Mesothelial cell of epicardium (in vitro differentiated cells): ENCODE results near the gene STAT3. TPM values are rescaled to one million over a fixed set of nuclear protein-coding genes. Genes with fewer than 3 reads are reported as not detected.

Experiments used
- DNase-seq, 2 experiments: peaks; one replicate each; pipeline ENCODE4 v3.0.0; 2021; ENCODE audit warnings: low spot score in 2 of 2; ENCODE audit not compliant: unreplicated experiment in 2 of 2
- H3K27ac Mint-ChIP-seq: 2 replicates; pipeline ENCODE4 v1.8.0; 2021; ENCODE audit warnings: mixed read lengths
- H3K27me3 Mint-ChIP-seq: 2 replicates; pipeline ENCODE4 v1.8.0; 2021; ENCODE audit warnings: low read depth, mixed read lengths
- H3K36me3 Mint-ChIP-seq: 2 replicates; pipeline ENCODE4 v1.8.0; 2021; ENCODE audit warnings: mixed read lengths
- H3K4me1 Mint-ChIP-seq: 2 replicates; pipeline ENCODE4 v1.8.0; 2021; ENCODE audit warnings: mixed read lengths
- H3K4me3 Mint-ChIP-seq: 2 replicates; pipeline ENCODE4 v1.8.0; 2021; ENCODE audit warnings: mild to moderate bottlenecking, moderate library complexity, mixed read lengths
- H3K9me3 Mint-ChIP-seq: 2 replicates; pipeline ENCODE4 v1.8.0; 2021; ENCODE audit warnings: mixed read lengths
- CTCF ChIP-seq: fragments of 200-600 bp; sonication (generic); IDR thresholded peaks from one replicate; pipeline ENCODE4 v1.5.0; 2021; ENCODE audit warnings: antibody characterized with exemption; ENCODE audit not compliant: unreplicated experiment
- total RNA-seq: library from RNA; stranded (reverse); gene quantifications from 3 replicates; pipeline ENCODE4 v1.2.1, GENCODE V29; 2021

STAT3 gene
- total RNA-seq, 1 donor from 2014 or later: 118 TPM

- TF ChIP-seq CTCF: no peak
- Mint-ChIP-seq H3K4me3 (no peak overlapping the region), H3K27ac (peak overlapping the region; percentile 18), H3K27me3 (no peaks in the 10 kb centered on the region), H3K9me3 (no peaks in the 10 kb centered on the region), H3K4me1 (peaks cover 21% of the 10 kb centered on the region), H3K36me3 (peaks cover 2% of the 10 kb centered on the region)
- DNase-seq: no peak
Observed at GRCh38 chr17:42410319-42410685, 22.1 kb upstream of the STAT3 start.

- Mint-ChIP-seq H3K9me3 (no peaks in the 10 kb centered on the region), H3K27me3 (no peaks in the 10 kb centered on the region), H3K27ac (peak overlapping the region; percentile 18), H3K4me1 (peaks cover 21% of the 10 kb centered on the region), H3K4me3 (no peak overlapping the region), H3K36me3 (peaks cover 6% of the 10 kb centered on the region)
- no peak for DNase-seq
- no peak for TF ChIP-seq CTCF
Observed at GRCh38 chr17:42409523-42410318, 21.5 kb upstream of the STAT3 start.

GRCh38 chr17:42408061-42408460, 19.8 kb upstream of the STAT3 start:
- peaks cover 21% of the 10 kb centered on the region for H3K4me1 Mint-ChIP-seq
- DNase-seq: no peak
- TF ChIP-seq CTCF: no peak
- H3K4me3 Mint-ChIP-seq: no peak overlapping the region
- peaks cover 8% of the 10 kb centered on the region for H3K36me3 Mint-ChIP-seq
- no peaks in the 10 kb centered on the region for H3K27me3 Mint-ChIP-seq
- H3K27ac Mint-ChIP-seq: no peak overlapping the region
- H3K9me3 Mint-ChIP-seq: no peaks in the 10 kb centered on the region

- Mint-ChIP-seq H3K27me3 (no peaks in the 10 kb centered on the region), H3K9me3 (no peaks in the 10 kb centered on the region), H3K4me1 (peaks cover 22% of the 10 kb centered on the region), H3K27ac (peak overlapping the region; percentile 16), H3K36me3 (peaks cover 8% of the 10 kb centered on the region), H3K4me3 (no peak overlapping the region)
- no peak for DNase-seq
- no peak for TF ChIP-seq CTCF
Observed at GRCh38 chr17:42407289-42407836, 19.1 kb upstream of the STAT3 start.

GRCh38 chr17:42406615-42407288, 18.5 kb upstream of the STAT3 start:
- Mint-ChIP-seq H3K27me3 (no peaks in the 10 kb centered on the region), H3K4me3 (no peak overlapping the region), H3K36me3 (peaks cover 8% of the 10 kb centered on the region), H3K27ac (no peak overlapping the region), H3K9me3 (no peaks in the 10 kb centered on the region), H3K4me1 (peaks cover 28% of the 10 kb centered on the region)
- DNase-seq: no peak
- no peak for TF ChIP-seq CTCF
